NCI-H128 (cell line): ENCODE data around the gene APOOL.
"Not testable (repeated sequence)": the region's sequence is repeated elsewhere in the genome, so short reads cannot be mapped to it uniquely, and the experiment has no call there.

Experiments
- DNase-seq: peaks from one replicate; lab custom pipeline; 2025; ENCODE audit not compliant: unreplicated experiment; lab: John Stamatoyannopoulos, UW

APOOL gene

GRCh38 chrX:85077247-85077646 lies 73.6 kb downstream of the APOOL start:
- not testable (repeated sequence) for DNase-seq

DNA sequence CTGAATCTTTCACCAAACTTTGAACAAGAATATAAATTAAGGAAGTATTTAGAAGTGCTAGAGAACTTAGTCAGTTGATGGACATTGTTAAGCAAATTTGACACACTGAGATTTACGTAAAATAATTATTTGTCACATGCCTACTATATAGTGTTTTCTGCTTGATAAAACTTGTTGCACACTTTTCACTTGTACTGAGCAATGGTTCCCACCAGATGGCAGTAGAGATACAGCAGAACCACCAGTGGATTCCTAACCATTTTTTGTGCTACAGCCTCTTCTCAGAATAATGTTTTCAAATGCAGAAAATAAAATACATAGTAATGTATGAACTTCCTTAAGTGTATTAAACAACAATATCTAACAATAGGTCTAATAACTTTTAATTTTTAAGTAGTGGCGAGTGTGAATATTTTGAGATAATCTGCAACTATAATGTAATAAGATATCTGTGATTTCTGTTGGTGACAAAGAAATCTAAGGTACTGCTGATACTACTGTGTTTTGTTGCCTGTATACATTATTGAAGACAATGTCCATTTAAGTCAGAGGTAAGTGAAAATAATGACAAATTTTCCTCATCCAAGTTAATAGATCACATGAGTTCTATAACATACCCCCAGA lies 81.2 kb downstream of the APOOL start:
- DNase-seq, result no peak

DNA sequence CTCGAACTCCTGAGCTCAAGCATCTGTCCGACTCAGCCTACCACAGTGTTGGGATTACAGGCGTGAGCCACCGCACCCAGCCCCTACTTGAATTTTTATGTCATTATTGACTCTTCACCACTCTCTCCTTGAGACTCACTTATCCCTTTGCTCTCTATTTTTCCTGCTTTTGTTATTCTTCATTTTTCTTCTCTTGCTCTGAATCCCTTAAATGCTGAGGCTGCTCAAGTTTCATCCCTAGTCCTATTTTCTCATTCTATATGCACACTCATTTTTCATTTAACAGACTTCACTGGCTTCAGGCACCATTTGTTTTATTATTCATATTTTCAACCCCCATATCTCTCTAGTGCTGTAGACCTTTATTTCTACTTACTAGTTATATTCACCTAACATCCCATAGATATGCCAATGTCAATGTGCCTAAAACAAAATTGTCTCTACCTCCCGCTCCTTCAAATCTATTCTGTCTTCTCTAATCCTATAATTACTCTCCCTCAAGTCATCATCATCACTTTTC lies 85.7 kb downstream of the APOOL start:
- no peak for DNase-seq

- DNase-seq, result no peak
Observed at GRCh38 chrX:85107407-85107806, 103.7 kb downstream of the APOOL start.

DNA sequence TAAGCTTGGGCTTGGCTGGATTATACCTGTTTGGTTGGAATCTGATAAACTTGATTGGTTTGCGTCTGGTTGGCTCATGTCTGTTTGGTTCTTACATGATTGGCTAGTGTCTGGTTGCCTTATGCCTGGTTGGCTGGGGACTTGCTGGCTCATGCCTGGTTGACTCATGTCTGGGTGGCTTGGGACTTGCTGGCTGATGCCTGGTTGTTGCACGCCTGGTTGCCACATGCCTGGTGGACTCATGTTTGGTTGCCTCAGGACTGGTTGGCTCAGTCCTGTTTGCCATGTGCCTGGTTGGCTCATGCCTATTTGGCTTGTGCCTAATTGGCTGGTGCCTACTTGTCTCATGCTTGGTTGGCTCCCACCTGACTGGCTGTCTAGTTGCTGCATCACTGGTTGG lies 104.5 kb downstream of the APOOL start:
- DNase-seq, result no peak

DNA sequence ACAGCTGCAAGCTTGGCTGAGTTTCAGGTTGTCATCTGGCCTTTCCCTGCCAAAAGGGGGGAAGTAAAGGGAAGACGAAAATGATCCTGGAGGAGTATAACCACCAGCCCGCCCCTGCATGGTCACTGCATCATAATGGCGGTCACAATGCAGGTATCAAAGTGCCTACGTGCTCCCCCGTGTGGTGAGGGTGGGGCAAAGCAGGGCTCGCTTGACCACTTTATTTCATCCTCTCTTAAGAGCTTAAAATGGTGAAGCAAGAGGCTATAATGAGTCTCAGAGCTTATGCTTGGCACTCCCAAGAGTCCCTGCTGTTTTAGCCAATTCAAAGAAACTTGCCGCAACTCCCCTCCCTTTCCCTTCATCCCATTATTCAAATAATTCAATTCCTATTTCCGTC lies 105.6 kb downstream of the APOOL start:
- DNase-seq, result no peak

GRCh38 chrX:85111347-85111746 lies 107.7 kb downstream of the APOOL start:
- no peak for DNase-seq

- no peak for DNase-seq
Observed at GRCh38 chrX:85112293-85112692, 108.6 kb downstream of the APOOL start.

DNA sequence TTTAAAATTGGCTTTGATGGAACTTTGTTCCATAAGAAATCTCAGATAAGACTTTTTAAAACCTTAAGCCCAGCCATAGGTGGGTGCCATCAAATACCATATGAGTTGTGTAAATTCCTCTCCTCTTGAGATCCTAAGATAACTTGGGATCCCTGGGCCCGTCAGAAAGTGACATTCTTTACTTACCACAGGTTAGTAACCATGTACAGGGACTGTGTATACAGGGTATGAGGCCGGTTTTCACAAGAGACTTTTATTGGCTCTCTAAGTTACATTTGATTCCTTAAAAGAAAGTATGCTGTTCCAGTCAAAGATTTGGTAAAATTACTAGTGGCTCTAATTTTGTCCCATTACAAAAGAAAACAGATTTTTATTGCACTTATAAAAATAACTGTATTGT lies 110.1 kb downstream of the APOOL start:
- no peak for DNase-seq

GRCh38 chrX:85114171-85114570 lies 110.5 kb downstream of the APOOL start:
- DNase-seq, result no peak

GRCh38 chrX:85114776-85115175 lies 111.1 kb downstream of the APOOL start:
- no peak for DNase-seq

GRCh38 chrX:85115252-85115651 lies 111.6 kb downstream of the APOOL start:
- no peak for DNase-seq

- DNase-seq, result no peak
Observed at GRCh38 chrX:85136409-85136808, 132.7 kb downstream of the APOOL start.

DNA sequence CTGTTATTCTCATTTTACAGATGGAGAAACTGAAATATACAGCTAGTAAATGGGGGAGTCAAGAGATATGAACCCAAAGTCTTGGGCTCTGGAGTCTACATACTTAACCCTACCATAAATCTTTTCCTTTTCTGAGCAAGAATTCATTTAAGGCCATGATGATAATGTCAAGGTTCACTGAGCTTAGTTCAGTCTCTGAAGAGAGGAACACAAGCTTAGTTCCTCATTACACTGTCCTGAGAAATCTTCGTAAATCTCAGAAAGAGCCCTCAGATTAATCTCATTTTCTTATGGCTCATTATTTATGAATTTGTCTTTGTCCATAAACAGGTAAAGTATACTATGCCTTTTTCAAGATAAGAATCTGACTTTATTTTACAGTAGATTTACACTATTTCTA lies 135.7 kb downstream of the APOOL start:
- DNase-seq, result no peak

DNA sequence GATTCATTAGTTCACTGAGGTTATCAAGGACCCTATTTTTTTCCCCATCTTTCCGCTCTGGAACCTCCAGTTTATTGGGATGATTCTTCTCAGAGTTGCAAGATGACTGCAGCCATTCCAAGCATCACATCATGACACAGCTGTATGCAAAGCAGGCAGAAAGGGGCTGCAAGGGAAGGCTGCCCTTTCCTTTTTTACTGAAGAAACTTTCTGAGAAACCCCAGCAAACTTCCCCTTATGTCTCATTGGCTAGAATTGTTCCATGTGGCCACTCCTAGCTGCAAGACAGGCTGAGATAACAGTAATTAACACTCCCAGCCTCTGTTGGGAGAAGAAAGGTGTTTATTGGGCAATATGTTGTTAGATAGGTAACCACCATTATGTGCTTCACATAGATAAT lies 137.3 kb downstream of the APOOL start:
- no peak for DNase-seq
